K562 (cell line): ENCODE results near the gene LAGE3.

Experiments
- CEBPB ChIP-seq: fragments of 450-650 bp; IDR thresholded peaks from 2 replicates; pipeline ENCODE4 v1.6.1; 2016; ENCODE audit warnings: missing genetic modification characterization, missing compliant biosample characterization
- ERF ChIP-seq: fragments of 450-650 bp; formaldehyde crosslinking; IDR thresholded peaks from 2 replicates; pipeline ENCODE4 v1.4.0; 2020; ENCODE audit warnings: mild to moderate bottlenecking, mixed read lengths
- KAT7 ChIP-seq: sonication (generic); formaldehyde crosslinking; IDR thresholded peaks from 2 replicates; pipeline ENCODE4 v1.8.0; 2022; ENCODE audit warnings: missing genetic modification reagents, mild to moderate bottlenecking, borderline replicate concordance
- MAFK ChIP-seq: IDR thresholded peaks from 2 replicates; pipeline ENCODE4 v1.6.1; 2011; ENCODE audit warnings: low read length, improper control_type of control experiment
- MEF2D ChIP-seq: conservative IDR thresholded peaks from 2 replicates; pipeline ENCODE4 v1.6.1; 2016; ENCODE audit warnings: low read depth, missing genetic modification characterization, missing compliant biosample characterization
- SFPQ ChIP-seq: fragments of 200-400 bp; formaldehyde crosslinking; IDR thresholded peaks from 2 replicates; pipeline ENCODE4 v1.6.1; 2017; ENCODE audit warnings: mild to moderate bottlenecking, low read depth, low read length, moderate library complexity
- SP1 ChIP-seq: sonication (generic); formaldehyde crosslinking; IDR thresholded peaks from 2 replicates; pipeline ENCODE4 v1.8.1; 2022; ENCODE audit warnings: mild to moderate bottlenecking, missing genetic modification reagents
- ZBTB49 ChIP-seq: sonication (generic); formaldehyde crosslinking; IDR thresholded peaks from 2 replicates; pipeline ENCODE4 v1.8.0; 2022; ENCODE audit warnings: missing genetic modification reagents, mild to moderate bottlenecking, borderline replicate concordance
- ZNF282 ChIP-seq: sonication (generic); formaldehyde crosslinking; IDR thresholded peaks from 2 replicates; pipeline ENCODE4 v1.8.1; 2023; ENCODE audit warnings: missing genetic modification reagents
- ZNF354B ChIP-seq: fragments of 250-450 bp; sonication (Bioruptor Pico); IDR thresholded peaks from 2 replicates; pipeline ENCODE4 v1.4.0; 2020
- ZNF41 ChIP-seq: fragments of 250-450 bp; sonication (Bioruptor Pico); conservative IDR thresholded peaks from 2 replicates; pipeline ENCODE4 v1.4.0; 2020; ENCODE audit warnings: mild to moderate bottlenecking
- TF ChIP-seq, protein P1 (sequence below): fragments of 250-450 bp; sonication (Bioruptor Pico); IDR thresholded peaks from 2 replicates; pipeline ENCODE4 v1.5.0; 2021

DNA sequence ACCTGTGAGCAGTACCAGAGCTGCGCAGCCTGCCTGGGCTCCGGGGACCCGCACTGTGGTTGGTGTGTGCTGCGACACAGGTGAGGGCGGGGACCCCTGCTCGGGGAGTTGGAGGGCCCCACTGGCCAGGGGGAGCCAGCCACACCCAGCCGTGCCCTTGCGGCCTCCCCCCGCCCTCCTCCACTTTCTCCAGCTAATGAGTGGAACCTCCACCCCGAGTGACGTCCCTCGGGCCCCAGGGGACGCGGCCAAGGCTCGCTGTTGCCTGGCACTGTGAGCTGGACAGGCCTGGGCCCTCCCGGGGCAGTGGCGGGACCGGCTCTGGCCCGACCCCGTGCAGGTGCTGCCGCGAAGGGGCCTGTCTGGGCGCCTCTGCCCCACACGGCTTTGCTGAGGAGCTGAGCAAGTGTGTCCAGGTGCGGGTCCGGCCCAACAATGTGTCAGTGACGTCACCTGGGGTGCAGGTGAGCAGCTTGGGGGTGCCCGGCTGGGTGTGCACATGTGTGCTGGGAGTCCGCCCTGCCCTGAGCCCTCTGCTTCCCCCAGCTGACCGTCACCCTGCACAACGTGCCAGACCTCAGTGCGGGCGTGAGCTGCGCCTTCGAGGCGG lies 15.4 kb downstream of the LAGE3 start:
- TF ChIP-seq ZBTB49 (CRISPR knock-in tag) (no peak), SFPQ (no peak), ZNF354B (CRISPR knock-in tag) (no peak), ZNF41 (CRISPR knock-in tag) (no peak), KAT7 (no peak), ZNF282 (CRISPR knock-in tag) (no peak), ERF (no peak), CEBPB (tag) (no peak), MEF2D (tag) (no peak), MAFK (no peak), SP1 (CRISPR knock-in tag) (no peak)
- TF ChIP-seq, protein P1, sequence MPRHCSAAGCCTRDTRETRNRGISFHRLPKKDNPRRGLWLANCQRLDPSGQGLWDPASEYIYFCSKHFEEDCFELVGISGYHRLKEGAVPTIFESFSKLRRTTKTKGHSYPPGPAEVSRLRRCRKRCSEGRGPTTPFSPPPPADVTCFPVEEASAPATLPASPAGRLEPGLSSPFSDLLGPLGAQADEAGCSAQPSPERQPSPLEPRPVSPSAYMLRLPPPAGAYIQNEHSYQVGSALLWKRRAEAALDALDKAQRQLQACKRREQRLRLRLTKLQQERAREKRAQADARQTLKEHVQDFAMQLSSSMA (CRISPR knock-in tag), result no peak
